GM23248 (cell line): Measurements from ENCODE around the gene PRRT2. TPM values are rescaled to one million over a fixed set of nuclear protein-coding genes. Genes with fewer than 3 reads are reported as not detected.

Source experiments
- DNase-seq: peaks from one replicate; pipeline ENCODE4 v3.0.0-alpha.2; 2015
- H2AFZ ChIP-seq: fragments of 200-600 bp; sonication (generic); 2 replicates; pipeline ENCODE4 v1.6.1; 2016; ENCODE audit warnings: antibody characterized with exemption
- H3F3A ChIP-seq: fragments of 200-600 bp; sonication (generic); 2 replicates; pipeline ENCODE4 v1.6.1; 2016; ENCODE audit warnings: mild to moderate bottlenecking, antibody characterized with exemption, mixed run types; ENCODE audit not compliant: insufficient read depth
- H3K27ac ChIP-seq: fragments of 200-600 bp; sonication (generic); 2 replicates; pipeline ENCODE4 v1.5.1; 2016; ENCODE audit warnings: mild to moderate bottlenecking
- H3K27me3 ChIP-seq: fragments of 200-600 bp; sonication (generic); replicated peaks from 2 replicates; pipeline ENCODE4 v1.6.1; 2016; ENCODE audit warnings: mild to moderate bottlenecking; ENCODE audit not compliant: insufficient read depth
- H3K36me3 ChIP-seq: fragments of 200-600 bp; sonication (generic); 2 replicates; pipeline ENCODE4 v1.6.1; 2016; ENCODE audit warnings: low read depth, mild to moderate bottlenecking
- H3K4me1 ChIP-seq: fragments of 200-600 bp; sonication (generic); 2 replicates; pipeline ENCODE4 v1.6.1; 2016; ENCODE audit warnings: mild to moderate bottlenecking; ENCODE audit not compliant: insufficient read depth
- H3K4me2 ChIP-seq: fragments of 200-600 bp; sonication (generic); one replicate; pipeline ENCODE4 v1.6.1; 2016; ENCODE audit warnings: mild to moderate bottlenecking; ENCODE audit not compliant: unreplicated experiment
- H3K4me3 ChIP-seq: fragments of 200-600 bp; sonication (generic); 2 replicates; pipeline ENCODE4 v1.5.1; 2016; ENCODE audit warnings: mild to moderate bottlenecking
- H3K79me2 ChIP-seq: fragments of 200-600 bp; sonication (generic); 2 replicates; pipeline ENCODE4 v1.6.1; 2016; ENCODE audit warnings: mild to moderate bottlenecking; ENCODE audit not compliant: insufficient read depth
- H3K9ac ChIP-seq: fragments of 200-600 bp; sonication (generic); 2 replicates; pipeline ENCODE4 v1.6.1; 2016; ENCODE audit warnings: mild to moderate bottlenecking
- H3K9me2 ChIP-seq: fragments of 200-600 bp; sonication (generic); 2 replicates; pipeline ENCODE4 v1.6.1; 2016; ENCODE audit warnings: mixed run types, mild to moderate bottlenecking, moderate library complexity; ENCODE audit not compliant: insufficient read depth
- H3K9me3 ChIP-seq: fragments of 200-600 bp; sonication (generic); one replicate; pipeline ENCODE4 v1.6.1; 2017; ENCODE audit warnings: low read depth
- H4K20me1 ChIP-seq: fragments of 200-600 bp; sonication (generic); 2 replicates; pipeline ENCODE4 v1.6.0; 2016; ENCODE audit not compliant: insufficient read depth
- EZH2 ChIP-seq: fragments of 200-600 bp; sonication (generic); IDR thresholded peaks from 2 replicates; pipeline ENCODE4 v1.6.1; 2018; ENCODE audit warnings: antibody characterized with exemption, mild to moderate bottlenecking; ENCODE audit not compliant: insufficient read depth, poor library complexity, severe bottlenecking
- EZH2phosphoT487 ChIP-seq: fragments of 200-600 bp; sonication (generic); IDR thresholded peaks from 2 replicates; pipeline ENCODE4 v1.6.1; 2018; ENCODE audit warnings: antibody characterized with exemption, moderate library complexity, mild to moderate bottlenecking, low read depth; ENCODE audit not compliant: insufficient read depth
- WGBS, 2 experiments: methylation state at CpG; one replicate each; pipeline ENCODE4 v1.1.6; 2015 to 2017; ENCODE audit warnings: low lambda C conversion rate in 2 of 2, low coverage in 1 of 2; ENCODE audit errors: missing lambda C conversion rate in 2 of 2; 5-methylcytosine and 5-hydroxymethylcytosine counted together
- in situ Hi-C: fragments of 300-500 bp; cut with MboI; formaldehyde crosslinking; loops from 2 replicates; pipeline ENCODE4 v1.15.0; 2020
- polyA plus RNA-seq: library from polyadenylated mRNA; unstranded; fragments of >200 nt; fragmentation: Nextera tagmentation; extraction: Ambion mirVana; gene quantifications from 2 replicates; pipeline ENCODE4 v1.2.1, GENCODE V29; 2016
- total RNA-seq: library from RNA; depleted of rRNA; stranded (reverse); fragments of >200 nt; shearing (Covaris generic); gene quantifications from 2 replicates; pipeline ENCODE4 v1.2.3, GENCODE V29; 2014

Gene PRRT2
- total and polyA plus RNA-seq, 2 experiments from 2014 or later: 0.43 to 2.1 TPM

- peaks cover 22% of the 10 kb centered on the region for H3K79me2 ChIP-seq
- H3K27ac ChIP-seq: peak overlapping the region; percentile 74
- WGBS, 2 experiments: 22 to 25% methylated on average over 9 of the region's 9 CpGs
Measured at GRCh38 chr16:29810699-29811169, 1.3 kb upstream of the PRRT2 start.

GRCh38 chr16:29811170-29811895 is 660 bp upstream of the PRRT2 start:
- in situ Hi-C loops: loop anchor here (10.0 kb wide), 1 partner anchor 203 kb away; the partner anchor contains the start of gene DOC2A
- no peaks in the 10 kb centered on the region for H3K9me2 ChIP-seq

More at GRCh38 chr16:29810699-29811169, 1.3 kb upstream of the PRRT2 start:
- Histone ChIP-seq H3K4me2 (peak overlapping the region; percentile 89), H3K9ac (peak overlapping the region; percentile 71), H3K36me3 (no peaks in the 10 kb centered on the region), H3K4me1 (peaks cover 29% of the 10 kb centered on the region), H2AFZ (no peak overlapping the region), H3K9me2 (no peaks in the 10 kb centered on the region), H3K27me3 (no peaks in the 10 kb centered on the region), H3F3A (peaks cover 20% of the 10 kb centered on the region; the same call in 1 of the 2 replicates), H3K4me3 (peak overlapping the region; percentile 77), H3K9me3 (no peaks in the 10 kb centered on the region), H4K20me1 (no peaks in the 10 kb centered on the region)
- TF ChIP-seq EZH2 (no peak), EZH2phosphoT487 (no peak)
- no peak for DNase-seq
- in situ Hi-C loops: loop anchor here (10.0 kb wide), 1 partner anchor 204 kb away; the partner anchor contains the start of gene DOC2A

GRCh38 chr16:29812754-29813643 is 1.0 kb downstream of the PRRT2 start:
- peak overlapping the region; percentile 71; the same call in 1 of the 2 replicates for H3K9ac ChIP-seq
- no peaks in the 10 kb centered on the region for H3K27me3 ChIP-seq
- peaks cover 35% of the 10 kb centered on the region for H3K79me2 ChIP-seq
- H4K20me1 ChIP-seq: no peaks in the 10 kb centered on the region
- H3K27ac ChIP-seq: no peak overlapping the region
- H3K9me3 ChIP-seq: no peaks in the 10 kb centered on the region
- in situ Hi-C loops: loop anchor here (10.0 kb wide), 1 partner anchor 202 kb away; the partner anchor contains the start of gene DOC2A
- TF ChIP-seq EZH2: no peak
- TF ChIP-seq EZH2phosphoT487: no peak
- H3F3A ChIP-seq: peaks cover 20% of the 10 kb centered on the region; the same call in 1 of the 2 replicates
- peak overlapping the region; percentile 77 for H3K4me3 ChIP-seq
- H3K9me2 ChIP-seq: no peaks in the 10 kb centered on the region
- DNase-seq: no peak
- H3K4me2 ChIP-seq: peak overlapping the region; percentile 89
- peaks cover 36% of the 10 kb centered on the region for H3K4me1 ChIP-seq
- H2AFZ ChIP-seq: no peak overlapping the region
- WGBS, 2 experiments: 76 to 82% methylated on average over 8 to 9 of the region's 9 CpGs
- H3K36me3 ChIP-seq: no peaks in the 10 kb centered on the region

More at GRCh38 chr16:29811170-29811895, 660 bp upstream of the PRRT2 start:
- 0 to 1% methylated on average over 20 to 31 of the region's 31 CpGs for WGBS, 2 experiments
- H4K20me1 ChIP-seq: no peaks in the 10 kb centered on the region
- peak overlapping the region; percentile 74 for H3K27ac ChIP-seq
- no peaks in the 10 kb centered on the region for H3K27me3 ChIP-seq
- H3K36me3 ChIP-seq: no peaks in the 10 kb centered on the region
- peaks cover 29% of the 10 kb centered on the region for H3K4me1 ChIP-seq
- H2AFZ ChIP-seq: peak overlapping the region; percentile 72
- H3K4me3 ChIP-seq: peak overlapping the region; percentile 77
- peak overlapping the region; percentile 89 for H3K4me2 ChIP-seq
- peaks cover 20% of the 10 kb centered on the region; the same call in 1 of the 2 replicates for H3F3A ChIP-seq
- H3K9ac ChIP-seq: peak overlapping the region; percentile 71
- no peaks in the 10 kb centered on the region for H3K9me3 ChIP-seq
- TF ChIP-seq EZH2phosphoT487: no peak
- H3K79me2 ChIP-seq: peaks cover 22% of the 10 kb centered on the region
- DNase-seq: peak; percentile 99
